MM.1S (cell line): ENCODE measurements around the gene CCDC74A.
"Not testable (repeated sequence)": the region's sequence is repeated elsewhere in the genome, so short reads cannot be mapped to it uniquely, and the experiment has no call there.

Source experiments
- DNase-seq: peaks from one replicate; pipeline ENCODE4 v3.0.0-alpha.2; 2015
- H2AFZ ChIP-seq: fragments of 300-600 bp; sonication (generic); 2 replicates; pipeline ENCODE4 v1.6.0; 2016; ENCODE audit warnings: antibody characterized with exemption, low read length
- H3F3A ChIP-seq: fragments of 300-600 bp; sonication (generic); 2 replicates; pipeline ENCODE4 v1.6.1; 2016; ENCODE audit warnings: mild to moderate bottlenecking, antibody characterized with exemption, low read length, moderate library complexity, mixed read lengths; ENCODE audit not compliant: insufficient read depth
- H3K27ac ChIP-seq: fragments of 300-600 bp; sonication (generic); 2 replicates; pipeline ENCODE4 v1.5.1; 2016; ENCODE audit warnings: mild to moderate bottlenecking, low read length
- H3K27me3 ChIP-seq: fragments of 300-600 bp; sonication (generic); replicated peaks from 2 replicates; pipeline ENCODE4 v1.6.0; 2016; ENCODE audit warnings: low read length; ENCODE audit not compliant: insufficient read depth
- H3K36me3 ChIP-seq: fragments of 300-600 bp; sonication (generic); replicated peaks from 2 replicates; pipeline ENCODE4 v1.6.1; 2016; ENCODE audit warnings: mild to moderate bottlenecking, low read length, mixed read lengths; ENCODE audit not compliant: insufficient read depth
- H3K4me1 ChIP-seq: fragments of 300-600 bp; sonication (generic); 2 replicates; pipeline ENCODE4 v1.6.1; 2016; ENCODE audit warnings: low read length, mixed read lengths
- H3K4me2 ChIP-seq: fragments of 300-600 bp; sonication (generic); 2 replicates; pipeline ENCODE4 v1.6.0; 2016; ENCODE audit warnings: low read depth, low read length
- H3K4me3 ChIP-seq: fragments of 300-600 bp; sonication (generic); 2 replicates; pipeline ENCODE4 v1.5.1; 2016; ENCODE audit warnings: low read length, mixed read lengths
- H3K79me2 ChIP-seq: fragments of 300-600 bp; sonication (generic); 2 replicates; pipeline ENCODE4 v1.6.1; 2016; ENCODE audit warnings: mixed run types, low read length, mixed read lengths
- H3K9ac ChIP-seq: fragments of 300-600 bp; sonication (generic); 2 replicates; pipeline ENCODE4 v1.6.1; 2016; ENCODE audit warnings: low read length, mixed read lengths
- H3K9me2 ChIP-seq: fragments of 300-600 bp; sonication (generic); replicated peaks from 2 replicates; pipeline ENCODE4 v1.6.1; 2016; ENCODE audit warnings: mild to moderate bottlenecking, low read length, mixed read lengths; ENCODE audit not compliant: insufficient read depth
- H3K9me3 ChIP-seq: fragments of 300-600 bp; sonication (generic); replicated peaks from 2 replicates; pipeline ENCODE4 v1.6.1; 2016; ENCODE audit warnings: mild to moderate bottlenecking, low read length, mixed read lengths; ENCODE audit not compliant: insufficient read depth
- H4K20me1 ChIP-seq: fragments of 300-600 bp; sonication (generic); 2 replicates; pipeline ENCODE4 v1.6.1; 2016; ENCODE audit warnings: mild to moderate bottlenecking, low read length, moderate library complexity, mixed read lengths; ENCODE audit not compliant: insufficient read depth

The CCDC74A gene

GRCh38 chr2:131527131-131528001, at the start of gene CCDC74A:
TSS of gene CCDC74A (plus strand) at chr2:131527888. CDS start at chr2:131527971, 83 bp downstream.
- H3K36me3 ChIP-seq, H3K27me3 ChIP-seq, H3F3A ChIP-seq, H3K9me2 ChIP-seq, H3K79me2 ChIP-seq, H4K20me1 ChIP-seq, H3K9me3 ChIP-seq: not testable (repeated sequence)
- H2AFZ ChIP-seq: peak within 1 kb of the TSS; percentile 58; the same call in 1 of the 2 replicates
- H3K9ac ChIP-seq: peak within 1 kb of the TSS; percentile 49; the same call in 1 of the 2 replicates
- peak within 1 kb of the TSS; percentile 57; the same call in 1 of the 2 replicates for H3K4me2 ChIP-seq
- H3K4me3 ChIP-seq: peak within 1 kb of the TSS; percentile 53
- DNase-seq: peak; percentile 64
- H3K27ac ChIP-seq: peak within 1 kb of the TSS; percentile 16; the same call in 1 of the 2 replicates
- H3K4me1 ChIP-seq: peaks cover 12% of the 10 kb centered on the region

- H3K9me3 ChIP-seq, H3K4me2 ChIP-seq, H4K20me1 ChIP-seq, H2AFZ ChIP-seq, H3K36me3 ChIP-seq, H3K79me2 ChIP-seq, H3K4me3 ChIP-seq, H3K9me2 ChIP-seq, H3K4me1 ChIP-seq, DNase-seq, H3K27me3 ChIP-seq, H3K9ac ChIP-seq, H3K27ac ChIP-seq, H3F3A ChIP-seq: not testable (repeated sequence)
Measured at GRCh38 chr2:131478074-131478849, 49.4 kb upstream of the CCDC74A start.

- H3K27me3 ChIP-seq, H3K9me3 ChIP-seq, DNase-seq, H3K4me1 ChIP-seq, H3K4me2 ChIP-seq, H3F3A ChIP-seq, H2AFZ ChIP-seq, H3K79me2 ChIP-seq, H3K27ac ChIP-seq, H3K9ac ChIP-seq, H3K36me3 ChIP-seq, H3K4me3 ChIP-seq, H3K9me2 ChIP-seq, H4K20me1 ChIP-seq: not testable (repeated sequence)
Measured at GRCh38 chr2:131478850-131479461, 48.7 kb upstream of the CCDC74A start.

GRCh38 chr2:131480351-131480750, 47.3 kb upstream of the CCDC74A start:
- not testable (repeated sequence) for DNase-seq, H3F3A ChIP-seq, H3K9ac ChIP-seq, H2AFZ ChIP-seq, H3K4me3 ChIP-seq, H3K9me3 ChIP-seq, H3K36me3 ChIP-seq, H3K27ac ChIP-seq, H4K20me1 ChIP-seq, H3K27me3 ChIP-seq, H3K9me2 ChIP-seq, H3K4me1 ChIP-seq, H3K79me2 ChIP-seq, H3K4me2 ChIP-seq

GRCh38 chr2:131482506-131483155, 45.1 kb upstream of the CCDC74A start:
- not testable (repeated sequence) for H3K4me1 ChIP-seq, DNase-seq, H3K27ac ChIP-seq, H3K36me3 ChIP-seq, H3K4me2 ChIP-seq, H3K27me3 ChIP-seq, H3K79me2 ChIP-seq, H3K9me2 ChIP-seq, H3K9ac ChIP-seq, H3F3A ChIP-seq, H3K9me3 ChIP-seq, H3K4me3 ChIP-seq, H4K20me1 ChIP-seq, H2AFZ ChIP-seq

- H3K79me2 ChIP-seq: peaks cover 13% of the 10 kb centered on the region
- H3K36me3 ChIP-seq, H3K27me3 ChIP-seq, H2AFZ ChIP-seq, H4K20me1 ChIP-seq, DNase-seq, H3K4me3 ChIP-seq, H3K4me2 ChIP-seq, H3K9me3 ChIP-seq, H3K27ac ChIP-seq, H3K9ac ChIP-seq, H3K9me2 ChIP-seq, H3K4me1 ChIP-seq, H3F3A ChIP-seq: not testable (repeated sequence)
Measured at GRCh38 chr2:131483981-131484820, 43.5 kb upstream of the CCDC74A start.

GRCh38 chr2:131484906-131485460, 42.7 kb upstream of the CCDC74A start:
- peaks cover 19% of the 10 kb centered on the region for H3K79me2 ChIP-seq
- H3F3A ChIP-seq, H3K27me3 ChIP-seq: not testable (repeated sequence)

More at GRCh38 chr2:131484906-131485460, 42.7 kb upstream of the CCDC74A start:
- H3K9me3 ChIP-seq, H4K20me1 ChIP-seq, H3K9me2 ChIP-seq, H3K36me3 ChIP-seq, H3K4me3 ChIP-seq, H2AFZ ChIP-seq, H3K27ac ChIP-seq, H3K9ac ChIP-seq, H3K4me1 ChIP-seq, DNase-seq, H3K4me2 ChIP-seq: not testable (repeated sequence)
